ENCODE data around the gene PIKFYVE. TPM values are rescaled to one million over a fixed set of nuclear protein-coding genes. Genes with fewer than 3 reads are reported as not detected.
"Not testable (repeated sequence)": the region's sequence is repeated elsewhere in the genome, so short reads cannot be mapped to it uniquely, and the experiment has no call there.

PIKFYVE gene
- total RNA-seq, 6 experiments from 2014 or later = 10.7 to 16.0 (median 13.2) TPM

- H3K36me3 ChIP-seq = peaks cover 0 to 24% (median under 1%) of the 10 kb centered on the region in 4 donors
- TF ChIP-seq CTCF (IDR thresholded peaks at IDR 0.05) = peak in 3 of 4 donors; percentile 32 to 44 (median 33)
- no peak for TF ChIP-seq POLR2A (IDR thresholded peaks at IDR 0.05)
- peak overlapping the region in 1 of 3 donors; percentile 72 for H3K27ac ChIP-seq
- no peaks in the 10 kb centered on the region for H3K27me3 ChIP-seq
- WGBS (ENCODE audit: insufficient coverage, low coverage, low lambda C conversion rate, missing lambda C conversion rate) = 64% methylated on average over 9 of the region's 10 CpGs
- H3K4me3 ChIP-seq = peak overlapping the region in 1 of 3 donors; percentile 96
- peaks cover 0 to 28% (median 6%) of the 10 kb centered on the region in 4 donors for H3K4me1 ChIP-seq
- no peaks in the 10 kb centered on the region for H3K9me3 ChIP-seq
- DNase-seq = no peak
- ATAC-seq = no peak
- intact Hi-C loops (cut with DNase I) = loop anchor here in 1 of 2 donors (10.0 kb wide), 1 partner anchor 81 kb away; no protein-coding TSS in a partner anchor
Measured at GRCh38 chr2:208256192-208256782, 9.8 kb upstream of the PIKFYVE start.

- not testable (repeated sequence) for ATAC-seq, H3K27me3 ChIP-seq, H3K4me3 ChIP-seq, H3K9me3 ChIP-seq, DNase-seq
- Histone ChIP-seq H3K27ac (peak overlapping the region in 1 of 3 donors; percentile 3), H3K4me1 (peaks cover 0 to 20% (median 2%) of the 10 kb centered on the region in 4 donors), H3K36me3 (peaks cover 0 to 15% (median 0%) of the 10 kb centered on the region in 4 donors)
- intact Hi-C loops (cut with DNase I) = loop anchor here in 1 of 2 donors (10.0 kb wide), 1 partner anchor 82 kb away; no protein-coding TSS in a partner anchor
- WGBS (ENCODE audit: insufficient coverage, low coverage, low lambda C conversion rate, missing lambda C conversion rate) = 38% methylated on average over 10 of the region's 12 CpGs
Measured at GRCh38 chr2:208256849-208257813, 8.9 kb upstream of the PIKFYVE start.

GRCh38 chr2:208265371-208265800 lies 669 bp upstream of the PIKFYVE start:
- Histone ChIP-seq H3K4me1 (peaks cover 0 to 15% (median 5%) of the 10 kb centered on the region in 4 donors), H3K27me3 (no peaks in the 10 kb centered on the region), H3K27ac (peak overlapping the region; percentile 64 to 97 (median 95)), H3K36me3 (no peaks in the 10 kb centered on the region), H3K9me3 (no peaks in the 10 kb centered on the region), H3K4me3 (peak overlapping the region; percentile 72 to 100 (median 75))
- ATAC-seq (peak; percentile 1 to 15 (median 12)), DNase-seq (peak in 1 of 3 donors; percentile 26)
- TF ChIP-seq CTCF (IDR thresholded peaks at IDR 0.05) (no peak), POLR2A (IDR thresholded peaks at IDR 0.05) (no peak)
- intact Hi-C loops (cut with DNase I) = no loop called here
- WGBS (ENCODE audit: insufficient coverage, low coverage, low lambda C conversion rate, missing lambda C conversion rate) = 5% methylated on average over 9 of the region's 9 CpGs

DNA sequence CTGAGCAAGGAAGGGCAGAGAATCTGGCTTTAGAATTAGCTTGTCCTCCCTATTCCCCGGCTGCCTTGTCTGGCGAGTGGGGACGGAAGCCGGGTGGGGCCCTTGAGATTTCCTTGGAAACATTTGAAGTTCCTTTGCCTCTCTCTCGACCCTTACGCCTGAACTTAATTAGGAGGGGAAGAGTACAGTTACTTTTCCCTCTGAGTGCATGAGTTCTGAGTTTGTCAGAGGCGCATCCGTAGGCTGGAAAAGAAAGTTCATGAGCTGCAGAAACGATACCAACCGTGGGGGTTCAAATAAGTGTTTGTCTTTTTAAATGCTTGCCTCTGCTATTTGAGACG lies 468 bp downstream of the PIKFYVE start:
- no peak for DNase-seq
- Histone ChIP-seq H3K27ac (peak overlapping the region; percentile 77 to 97 (median 95)), H3K4me1 (peaks cover 0 to 15% (median 5%) of the 10 kb centered on the region in 4 donors), H3K36me3 (peaks cover 0 to 4% (median 0%) of the 10 kb centered on the region in 4 donors), H3K27me3 (no peaks in the 10 kb centered on the region), H3K9me3 (no peaks in the 10 kb centered on the region), H3K4me3 (peak overlapping the region; percentile 72 to 100 (median 75))
- TF ChIP-seq CTCF (IDR thresholded peaks at IDR 0.05) (no peak), POLR2A (IDR thresholded peaks at IDR 0.05) (no peak)
- no peak for ATAC-seq
- intact Hi-C loops (cut with DNase I) = no loop called here
- WGBS (ENCODE audit: insufficient coverage, low coverage, low lambda C conversion rate, missing lambda C conversion rate) = 0% methylated on average over 11 of the region's 11 CpGs

Measured in right lobe of liver (tissue), 6 donors.